Activated CD4-positive, alpha-beta memory T cell treated with anti-CD3 and anti-CD28 coated beads, Interleukin-2, amount 10 ng/mL, durations not matched to agents 7 days and 5 days (primary cell): ENCODE measurements around the gene ACRBP. TPM values are rescaled to one million over a fixed set of nuclear protein-coding genes. Genes with fewer than 3 reads are reported as not detected.
"Not testable (repeated sequence)": the region's sequence is repeated elsewhere in the genome, so short reads cannot be mapped to it uniquely, and the experiment has no call there.

Experiments used
- CTCF ChIA-PET: fragments of 350-600 bp; sonication (Branson Sonifier 250); formaldehyde crosslinking; loops from one replicate; lab custom pipeline; 2021; ENCODE audit warnings: antibody characterized with exemption, inconsistent platforms; lab: Charles Lee
- POLR2A ChIA-PET: fragments of 350-600 bp; sonication (Branson Sonifier 250); formaldehyde crosslinking; loops from one replicate; lab custom pipeline; 2021; ENCODE audit warnings: antibody characterized with exemption; lab: Charles Lee
- DNase-seq: peaks from one replicate; pipeline ENCODE4 v3.0.0-alpha.2; 2020
- H3K27ac Mint-ChIP-seq: one replicate; pipeline ENCODE4 v1.8.0; 2021; ENCODE audit warnings: mild to moderate bottlenecking, mixed read lengths
- H3K27me3 Mint-ChIP-seq: one replicate; pipeline ENCODE4 v1.8.0; 2021; ENCODE audit warnings: mixed read lengths
- H3K36me3 Mint-ChIP-seq: one replicate; pipeline ENCODE4 v1.8.0; 2021; ENCODE audit warnings: low read depth, mixed read lengths
- H3K4me1 Mint-ChIP-seq: one replicate; pipeline ENCODE4 v1.8.0; 2021; ENCODE audit warnings: mixed read lengths
- H3K4me3 Mint-ChIP-seq: one replicate; pipeline ENCODE4 v1.8.0; 2021; ENCODE audit warnings: mild to moderate bottlenecking, mixed read lengths
- H3K9me3 Mint-ChIP-seq: one replicate; pipeline ENCODE4 v1.8.0; 2021; ENCODE audit warnings: mixed read lengths
- total RNA-seq, 2 experiments: library from RNA; stranded (reverse); gene quantifications; one replicate each; pipeline ENCODE4 v1.2.3, GENCODE V29; 2021

Gene ACRBP
- total RNA-seq, 2 experiments from 2014 or later: 1.8 TPM

DNA sequence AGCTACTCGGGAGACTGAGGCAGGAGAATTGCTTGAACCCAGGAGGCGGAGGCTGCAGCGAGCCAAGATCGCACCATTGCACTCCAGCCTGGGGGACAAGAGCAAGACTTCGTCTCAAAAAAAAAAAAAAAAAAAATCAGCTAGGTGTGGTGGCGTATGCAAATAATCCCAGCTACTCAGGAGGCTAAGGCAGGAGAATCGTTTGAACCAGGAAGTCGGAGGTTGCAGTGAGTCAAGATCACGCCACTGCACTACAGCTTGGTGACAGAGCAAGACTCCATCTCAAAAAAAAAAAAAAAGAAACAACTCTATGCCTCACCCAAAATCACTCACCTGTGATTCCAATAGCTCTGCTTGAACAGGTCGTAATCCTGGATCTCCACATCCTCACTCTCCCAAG is 51.6 kb downstream of the ACRBP start:
- ChIA-PET CTCF (interaction anchor here (0.7 to 0.9 kb wide), 3 partner anchors 171 to 179 kb away, joined by 3 to 4 read pairs (median 4); partner anchors contain the start of gene PTMS), POLR2A (interaction anchor here (0.6 to 1.2 kb wide), 2 partner anchors 10 to 128 kb away, joined by 3 to 6 read pairs; partner anchors contain the start of gene COPS7A)
- not testable (repeated sequence) for H3K4me3 Mint-ChIP-seq, H3K9me3 Mint-ChIP-seq, H3K27me3 Mint-ChIP-seq, DNase-seq
- peaks cover 83% of the 10 kb centered on the region for H3K36me3 Mint-ChIP-seq
- peaks cover 12% of the 10 kb centered on the region for H3K4me1 Mint-ChIP-seq
- peak overlapping the region; percentile 37 for H3K27ac Mint-ChIP-seq

DNA sequence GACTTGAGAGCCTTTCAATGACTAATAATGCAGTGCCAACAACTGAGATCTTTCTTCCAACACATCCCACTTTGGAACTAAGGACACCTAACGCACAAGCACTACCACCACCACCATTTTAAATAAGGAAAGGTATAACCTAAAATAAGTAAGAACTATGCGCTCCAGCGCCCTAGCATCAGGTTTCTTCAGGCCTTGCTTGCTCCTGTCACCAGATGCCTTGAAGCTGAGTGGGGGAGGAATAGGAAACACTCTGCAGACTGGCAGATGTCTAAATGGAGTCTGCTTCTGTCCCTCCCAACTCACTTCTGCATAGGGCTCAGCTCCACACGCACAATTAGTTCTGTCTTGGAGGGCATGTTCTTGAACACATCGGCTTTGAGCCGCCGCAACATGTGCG is 55.1 kb downstream of the ACRBP start:
- H3K27me3 Mint-ChIP-seq: no peaks in the 10 kb centered on the region
- peak overlapping the region; percentile 44 for H3K27ac Mint-ChIP-seq
- POLR2A ChIA-PET: no interaction called here
- no peak for DNase-seq
- peaks cover 12% of the 10 kb centered on the region for H3K4me1 Mint-ChIP-seq
- peaks cover 75% of the 10 kb centered on the region for H3K36me3 Mint-ChIP-seq
- CTCF ChIA-PET: no interaction called here
- H3K9me3 Mint-ChIP-seq: no peaks in the 10 kb centered on the region
- H3K4me3 Mint-ChIP-seq: no peak overlapping the region

Other genes with a start within 250 kb of the ACRBP start
- gene CD27, start 202.5 kb downstream of the ACRBP start, total RNA-seq: 10 to 100 TPM; 39.9 to 43.4 TPM
- 10 to 100 TPM; 45.0 to 49.0 TPM for gene TAPBPL, start 195.4 kb downstream of the ACRBP start, total RNA-seq
- 10 to 100 TPM; 45.1 to 50.9 TPM for gene VAMP1, start 176.8 kb downstream of the ACRBP start, total RNA-seq
- 100 to 1,000 TPM; 204 to 208 TPM for gene MRPL51, start 154.2 kb downstream of the ACRBP start, total RNA-seq
- 100 to 1,000 TPM; 153 to 156 TPM for gene NCAPD2, start 153.3 kb downstream of the ACRBP start, total RNA-seq
- gene GAPDH, start 112.9 kb downstream of the ACRBP start, total RNA-seq: 1,000 to 10,000 TPM; 5,691 to 5,753 TPM
- 10 to 100 TPM; 23.1 to 23.6 TPM for gene IFFO1, start 91.4 kb downstream of the ACRBP start, total RNA-seq
- gene NOP2, start 79.1 kb downstream of the ACRBP start, total RNA-seq: 10 to 100 TPM; 46.5 to 50.9 TPM
- 100 to 1,000 TPM; 223 to 234 TPM for gene CHD4, start 40.1 kb downstream of the ACRBP start, total RNA-seq
- gene LPAR5, start 11.5 kb downstream of the ACRBP start, total RNA-seq: 1 to 10 TPM; 7.8 to 8.0 TPM
- gene ING4, start 15.7 kb upstream of the ACRBP start, total RNA-seq: 10 to 100 TPM; 32.2 to 33.8 TPM
- 10 to 100 TPM; 69.5 to 78.1 TPM for gene ZNF384, start 41.9 kb upstream of the ACRBP start, total RNA-seq
- not detected for gene PIANP, start 53.4 kb upstream of the ACRBP start, total RNA-seq
- gene COPS7A, start 76.6 kb upstream of the ACRBP start, total RNA-seq: 10 to 100 TPM; 28.4 to 29.0 TPM
- gene MLF2, start 105.7 kb upstream of the ACRBP start, total RNA-seq: 100 to 1,000 TPM; 101 to 108 TPM
- gene PTMS, start 118.9 kb upstream of the ACRBP start, total RNA-seq: 10 to 100 TPM; 47.0 to 49.6 TPM
- 10 to 100 TPM; 91.9 TPM for gene LAG3, start 125.1 kb upstream of the ACRBP start, total RNA-seq
- 100 to 1,000 TPM; 324 to 327 TPM for gene CD4, start 142.1 kb upstream of the ACRBP start, total RNA-seq
- not detected for gene GPR162, start 174.4 kb upstream of the ACRBP start, total RNA-seq
- under 1 TPM; 0.18 to 0.68 TPM for gene P3H3, start 181.0 kb upstream of the ACRBP start, total RNA-seq
- gene GNB3, start 193.5 kb upstream of the ACRBP start, total RNA-seq: not detected
- 100 to 1,000 TPM in 1 of 2 experiments, 10 to 100 TPM in 1; 96.5 to 101 TPM for gene CDCA3, start 203.9 kb upstream of the ACRBP start, total RNA-seq
- 100 to 1,000 TPM in 1 of 2 experiments, 10 to 100 TPM in 1; 91.4 to 109 TPM for gene USP5, start 204.7 kb upstream of the ACRBP start, total RNA-seq
- 1,000 to 10,000 TPM; 1,228 to 1,253 TPM for gene TPI1, start 220.1 kb upstream of the ACRBP start, total RNA-seq
- gene SPSB2, start 225.9 kb upstream of the ACRBP start, total RNA-seq: 10 to 100 TPM; 11.1 to 11.2 TPM